SK-N-DZ (cell line): ENCODE data around the gene SKIC8.
A peak's percentile ranks its signal among the peaks of the same experiment; 100 is the strongest.

Experiments
- DNase-seq: peaks from one replicate; pipeline ENCODE4 v3.0.0-alpha.2; 2015; ENCODE audit warnings: low spot score

SKIC8 gene

DNA sequence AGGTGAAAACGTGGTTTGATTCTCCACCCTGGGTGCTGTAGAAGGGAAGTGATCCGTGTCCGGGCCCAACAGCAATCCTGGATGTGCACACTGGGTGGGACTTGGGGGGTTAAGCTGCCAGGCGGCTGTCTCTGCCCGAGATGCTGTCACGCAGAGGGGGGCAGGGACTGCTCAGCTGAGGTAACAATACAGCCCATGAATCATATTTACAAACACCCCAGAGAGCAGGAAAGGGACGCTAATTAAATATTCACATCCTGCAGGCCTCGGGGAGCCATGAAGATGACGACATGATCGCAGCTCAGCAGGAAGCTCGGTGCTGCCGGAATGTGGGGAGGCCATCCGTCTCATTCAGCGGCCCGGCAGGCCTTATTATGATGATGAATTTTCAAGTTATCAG lies 22.8 kb upstream of the SKIC8 start:
- DNase-seq = peak; percentile 56

DNA sequence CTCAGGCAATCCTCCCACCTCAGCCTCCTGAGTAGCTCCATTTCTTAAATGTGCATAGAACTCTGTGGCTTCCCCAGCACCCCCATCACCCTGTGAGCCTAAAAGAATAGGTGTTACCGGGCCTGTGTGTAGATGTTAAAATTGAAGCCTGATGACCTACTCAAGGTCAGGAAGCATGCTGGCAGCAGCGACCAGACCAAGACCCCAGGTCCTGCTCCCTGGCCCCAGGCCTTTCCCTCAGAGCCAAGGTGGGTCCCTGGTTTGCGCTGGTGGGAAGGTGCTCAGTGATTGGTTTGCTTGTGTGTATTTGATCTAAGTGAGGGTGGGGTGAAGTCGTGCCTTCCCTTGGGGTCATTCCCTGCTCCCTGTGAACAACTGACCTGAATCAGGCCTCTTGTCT lies 22.4 kb upstream of the SKIC8 start:
- no peak for DNase-seq

DNA sequence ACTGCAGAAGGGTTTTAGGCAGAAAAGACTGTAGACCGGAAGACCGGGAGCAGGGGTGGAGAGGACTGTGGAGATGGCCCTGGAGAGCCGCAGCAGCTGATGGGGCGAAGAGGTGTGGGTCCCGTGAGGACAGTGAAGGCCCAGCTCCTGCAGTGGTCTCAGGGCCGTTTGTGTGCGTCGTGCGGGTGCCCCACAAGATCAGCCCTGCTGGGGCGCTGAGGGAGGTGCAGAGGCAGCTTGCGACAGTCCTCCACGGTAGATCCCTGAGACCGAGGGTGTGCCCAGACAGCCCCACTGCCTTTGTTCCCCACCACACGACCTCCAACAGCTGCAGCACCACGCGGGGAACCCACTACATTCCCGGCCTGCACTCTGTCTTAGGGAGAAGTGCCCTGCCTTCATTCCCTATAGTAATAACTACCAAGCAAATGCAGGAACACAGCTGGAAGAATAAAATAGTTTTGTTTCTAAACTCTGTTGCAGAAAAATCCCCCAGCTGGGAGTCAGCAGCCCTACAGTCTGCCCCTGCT lies 21.7 kb upstream of the SKIC8 start:
- DNase-seq = no peak

DNA sequence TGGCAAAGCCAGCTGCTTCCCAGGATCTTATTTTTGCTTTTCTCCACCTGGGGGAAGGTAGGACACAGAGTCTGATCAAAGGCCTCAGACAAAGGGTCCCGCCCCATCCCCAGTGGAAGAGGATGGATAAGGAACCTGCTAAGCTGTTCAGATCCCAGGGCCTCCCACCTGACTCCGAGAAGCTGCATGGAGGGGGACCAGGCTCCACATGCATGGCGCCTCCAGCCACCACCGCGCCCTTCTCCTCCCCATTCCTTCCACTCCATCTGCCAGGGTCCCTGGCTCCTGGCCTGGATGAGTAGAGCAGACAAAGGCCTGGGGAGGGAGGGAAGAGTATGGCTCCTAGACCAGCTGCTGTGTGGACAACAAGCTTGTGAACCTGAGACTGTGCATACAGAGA lies 20.8 kb upstream of the SKIC8 start:
- no peak for DNase-seq

DNA sequence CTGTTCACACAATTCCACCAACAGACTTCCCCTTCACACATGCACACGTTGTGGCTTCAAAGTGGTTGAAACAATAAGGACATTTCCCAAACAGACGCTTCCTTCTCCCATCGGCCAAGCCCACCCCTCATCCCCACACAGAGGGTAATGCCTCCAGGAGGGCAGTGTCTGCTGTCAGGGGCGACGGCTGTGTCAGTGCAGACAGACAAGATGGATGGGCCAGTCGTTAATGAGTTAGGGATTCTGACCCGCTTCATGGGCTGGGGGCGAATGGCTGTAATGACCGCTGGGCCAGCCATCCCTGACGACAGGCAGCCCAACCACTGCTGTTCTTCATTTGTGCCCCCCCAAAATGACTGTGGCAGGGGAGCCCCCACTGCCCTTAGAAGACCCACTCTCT lies 20.2 kb upstream of the SKIC8 start:
- no peak for DNase-seq

DNA sequence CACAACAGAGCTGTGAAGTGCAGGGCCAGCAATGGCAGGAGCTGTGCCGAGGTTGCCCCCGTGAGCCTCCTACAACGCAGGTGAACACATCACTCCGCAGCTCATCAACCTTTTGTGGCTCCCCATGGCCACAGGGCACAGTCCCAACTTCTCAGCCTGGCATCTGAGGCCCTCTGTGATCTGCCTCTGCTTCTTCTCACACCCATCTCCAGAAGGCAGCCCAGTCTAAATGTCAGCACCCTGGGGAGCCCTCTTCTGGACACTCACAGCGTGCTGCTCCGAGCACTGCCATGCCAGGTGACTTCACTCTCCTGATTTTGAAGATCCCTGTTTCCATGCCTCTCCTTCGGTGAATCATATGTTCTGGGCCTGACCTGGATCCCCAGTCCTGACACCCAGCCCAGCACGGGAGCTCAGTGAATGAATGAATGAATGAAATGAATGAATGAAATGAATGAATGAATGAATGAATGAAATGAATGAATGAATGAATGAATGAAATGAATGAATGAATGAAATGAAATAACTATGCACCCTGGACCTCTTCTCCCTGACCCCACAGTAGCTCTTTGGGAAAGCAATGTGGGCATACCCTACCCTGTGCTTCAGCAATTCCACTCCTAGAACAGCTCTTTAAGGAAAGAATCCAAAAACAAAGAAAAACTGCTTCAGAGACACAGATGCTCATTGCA lies 17.9 kb upstream of the SKIC8 start:
- peak; percentile 60 for DNase-seq

DNA sequence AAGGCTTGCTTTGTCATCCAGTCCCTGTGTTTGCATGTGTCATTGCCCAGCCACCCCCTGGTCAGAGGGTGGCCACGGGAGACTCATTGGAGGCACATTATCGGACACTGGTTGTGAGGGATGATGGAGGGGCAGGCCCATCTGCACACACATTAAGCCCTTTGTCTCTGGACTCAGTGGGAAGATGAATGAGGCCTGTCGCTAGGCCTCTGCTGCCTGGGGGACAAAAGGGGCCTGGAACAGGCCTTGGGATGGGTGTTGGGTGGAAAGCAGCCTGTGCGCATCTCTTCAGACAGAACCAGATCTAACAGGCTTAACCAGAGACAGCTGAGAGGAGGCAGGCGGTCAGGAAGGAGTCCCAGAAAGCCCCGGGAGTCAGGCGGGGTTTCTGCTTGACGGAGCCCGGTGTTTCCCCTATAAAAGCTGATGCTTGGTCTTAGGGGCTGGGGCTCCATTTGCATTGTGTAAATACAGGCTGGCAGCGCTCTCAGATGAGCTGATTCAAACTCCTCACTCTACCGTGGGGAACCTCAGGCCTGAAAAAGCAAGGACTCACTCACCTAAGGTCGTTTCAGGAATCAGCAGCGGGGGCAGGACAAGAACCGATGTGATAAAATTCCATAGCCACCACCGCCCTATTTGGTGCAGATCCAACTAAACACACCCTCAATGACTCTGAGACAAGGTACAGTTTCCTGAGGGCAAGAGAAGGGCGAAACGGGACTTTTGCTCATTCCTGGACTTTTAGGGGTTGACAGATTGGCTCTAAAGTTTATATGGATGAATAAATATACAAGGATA lies 17.1 kb upstream of the SKIC8 start:
- peak; percentile 72 for DNase-seq

DNA sequence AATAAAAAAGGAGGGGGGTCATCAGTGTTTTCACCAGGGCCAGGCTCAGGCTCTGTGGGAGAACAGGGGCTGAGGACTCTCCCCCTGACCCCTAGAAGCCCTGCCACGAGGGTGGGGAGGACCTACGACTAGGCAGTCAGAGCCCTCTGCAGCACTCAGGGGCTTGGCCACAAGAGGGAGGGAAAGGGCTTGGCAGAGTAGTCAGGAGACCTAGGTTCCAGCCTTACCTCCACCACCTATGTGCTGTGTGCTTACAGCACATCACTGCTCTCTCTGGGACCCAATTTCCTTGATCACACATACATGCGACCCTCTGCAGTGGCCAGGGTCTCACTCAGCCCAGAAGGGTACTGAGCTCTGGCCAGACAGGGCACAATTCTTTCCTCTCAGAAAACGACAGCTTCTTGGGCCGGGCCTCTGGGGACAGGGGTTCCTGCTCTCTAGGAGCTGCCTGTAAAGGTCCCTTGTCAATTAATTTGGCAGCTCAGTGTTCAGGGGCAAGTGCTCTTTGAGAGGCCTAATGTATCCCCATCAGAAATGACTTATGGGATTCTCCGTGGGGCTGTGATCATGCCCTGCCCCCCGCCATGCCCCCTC lies 16.4 kb upstream of the SKIC8 start:
- DNase-seq = peak; percentile 78

DNA sequence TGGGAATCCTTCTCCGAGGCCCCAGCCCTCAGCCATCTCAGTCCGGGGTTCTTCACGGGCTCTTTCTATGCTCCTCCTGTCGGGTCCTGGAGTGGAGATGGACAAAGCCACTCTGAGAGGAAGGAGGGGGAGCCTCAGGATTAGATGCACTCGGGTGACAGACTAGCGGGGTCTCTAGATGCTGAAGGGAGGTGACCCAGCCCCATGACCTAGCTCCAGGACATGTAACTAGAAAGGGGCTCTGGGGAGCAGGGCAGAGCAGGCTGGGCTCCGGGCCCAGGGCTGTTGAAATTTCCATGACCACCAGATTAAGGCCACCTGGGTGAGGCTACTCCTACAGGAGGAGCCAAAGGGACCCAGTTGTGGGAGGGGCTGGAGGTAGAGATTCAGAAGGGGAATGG lies 14.8 kb upstream of the SKIC8 start:
- no peak for DNase-seq

DNA sequence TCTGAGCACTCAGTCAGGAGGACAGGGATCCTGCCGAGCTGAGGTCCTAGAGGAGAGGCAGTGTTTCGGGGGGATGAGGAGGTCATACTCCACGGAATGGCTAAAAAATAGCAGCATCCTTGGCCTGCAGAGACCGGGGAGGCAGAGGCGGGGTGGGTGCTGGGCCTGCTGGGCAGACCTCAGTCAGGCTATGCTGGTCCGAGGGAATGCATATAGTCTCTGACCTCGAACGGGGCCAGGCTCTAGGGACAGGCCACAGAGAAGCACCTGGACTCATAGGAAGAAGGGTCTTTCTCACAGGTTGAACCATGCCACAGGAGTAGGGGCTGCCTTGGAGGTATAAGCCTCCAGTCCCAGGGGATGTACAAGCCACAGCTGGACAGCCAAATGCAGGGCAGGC lies 14.0 kb upstream of the SKIC8 start:
- DNase-seq = no peak

DNA sequence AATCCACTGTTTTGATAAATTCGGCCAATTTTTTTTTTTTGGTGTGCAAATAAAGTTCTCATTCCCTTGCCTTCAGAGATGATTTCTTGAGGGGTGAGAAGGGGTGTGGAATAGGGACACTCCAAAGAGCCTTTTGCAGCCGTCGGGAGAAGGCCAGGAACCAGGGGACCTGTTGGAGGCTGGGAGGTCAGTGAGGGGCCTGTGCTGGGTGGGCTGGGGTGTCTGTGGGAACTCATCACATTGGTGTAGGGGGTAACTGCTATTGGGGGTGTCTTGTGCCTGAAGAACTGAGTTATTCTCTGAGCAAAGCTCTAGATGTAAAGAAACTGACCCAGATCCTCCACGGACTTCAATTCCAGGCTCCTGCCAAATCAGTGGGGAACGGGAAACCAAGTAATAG lies 13.5 kb upstream of the SKIC8 start:
- no peak for DNase-seq

DNA sequence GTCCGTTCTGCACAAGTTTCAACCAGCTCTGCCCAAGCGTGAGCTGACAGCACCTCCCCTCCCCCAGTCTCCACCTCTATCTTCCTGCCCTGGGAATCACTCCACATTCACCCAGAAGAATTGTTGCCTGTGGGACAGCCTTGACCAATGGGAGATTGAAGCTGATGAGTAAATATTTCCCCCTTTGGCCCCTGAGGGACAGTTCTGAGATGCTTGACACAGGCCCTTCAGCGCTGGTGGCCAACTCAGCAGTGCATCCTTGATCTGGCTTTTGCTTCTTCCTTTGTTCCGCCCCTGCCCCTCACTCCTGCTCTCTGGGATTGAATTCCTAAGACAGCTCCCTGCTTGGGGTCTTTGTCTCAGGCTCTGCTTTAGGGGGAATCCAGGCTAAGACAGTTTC lies 13.1 kb upstream of the SKIC8 start:
- no peak for DNase-seq

DNA sequence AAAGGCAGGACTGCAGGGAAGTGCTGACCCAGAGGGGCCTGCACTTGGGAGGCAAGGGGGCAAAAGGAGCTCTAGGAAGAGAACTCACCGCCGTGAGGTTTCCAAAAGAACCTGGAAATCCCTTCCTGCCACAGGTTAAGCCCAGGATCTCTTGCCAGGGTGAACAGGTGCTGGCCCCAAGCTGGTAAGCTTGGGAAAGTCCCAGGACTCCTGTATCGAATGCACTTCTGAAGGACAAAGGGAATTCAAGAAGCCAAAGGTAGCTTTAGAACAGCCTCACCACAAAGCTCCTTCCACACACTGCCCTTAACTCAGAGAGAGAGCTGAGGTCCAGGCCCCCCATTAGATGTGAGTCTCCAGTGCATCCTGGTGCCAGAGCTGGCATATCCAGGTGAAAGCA lies 11.9 kb upstream of the SKIC8 start:
- DNase-seq = no peak

DNA sequence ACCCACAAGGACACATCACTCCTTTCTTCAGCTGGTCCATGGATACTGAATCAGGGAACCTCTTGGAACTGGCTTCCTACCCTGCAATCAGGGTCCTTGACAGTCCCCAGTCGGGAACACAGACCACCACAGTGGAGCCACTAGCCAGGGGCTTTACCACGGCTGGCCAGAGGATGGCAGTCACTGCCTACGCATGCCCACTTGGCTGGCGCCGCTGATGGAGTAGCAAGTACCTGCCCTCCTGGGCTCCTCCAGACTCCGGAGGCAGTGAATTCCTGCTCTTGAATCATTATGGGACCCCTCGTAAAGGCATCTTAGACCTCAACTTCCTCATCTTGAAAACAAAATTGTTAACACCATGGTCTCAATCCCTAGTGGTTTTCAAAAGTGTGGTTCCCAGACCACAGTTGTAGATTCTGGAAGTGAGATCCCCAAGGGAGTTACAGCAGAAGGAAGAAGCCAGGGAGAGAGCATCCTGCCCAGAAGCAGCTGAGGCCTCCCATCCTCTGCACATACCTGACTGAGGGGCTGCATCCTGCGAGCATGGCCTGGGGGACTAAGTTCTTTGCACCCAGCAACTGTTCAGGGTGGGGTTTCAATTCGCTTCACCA lies 9.1 kb upstream of the SKIC8 start:
- DNase-seq = peak; percentile 80

DNA sequence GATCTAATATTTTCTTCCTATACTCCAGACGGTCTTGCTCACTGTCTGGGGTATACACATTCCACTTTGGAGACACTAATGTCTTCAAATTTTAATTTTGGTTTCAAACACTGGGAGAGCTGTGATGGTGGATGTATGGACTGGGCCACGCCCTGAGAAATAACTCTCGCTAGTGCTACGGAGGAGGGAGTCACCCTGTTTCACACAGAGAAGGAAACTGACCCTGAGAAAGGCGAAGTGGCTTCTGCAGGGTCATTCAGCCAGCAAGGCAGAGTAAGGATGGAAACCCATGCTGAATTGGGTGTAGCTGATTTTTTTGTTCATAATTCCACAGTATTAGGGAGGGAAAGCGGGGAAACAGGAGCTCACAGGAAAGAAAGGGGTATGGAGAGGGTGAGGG lies 8.6 kb upstream of the SKIC8 start:
- no peak for DNase-seq

DNA sequence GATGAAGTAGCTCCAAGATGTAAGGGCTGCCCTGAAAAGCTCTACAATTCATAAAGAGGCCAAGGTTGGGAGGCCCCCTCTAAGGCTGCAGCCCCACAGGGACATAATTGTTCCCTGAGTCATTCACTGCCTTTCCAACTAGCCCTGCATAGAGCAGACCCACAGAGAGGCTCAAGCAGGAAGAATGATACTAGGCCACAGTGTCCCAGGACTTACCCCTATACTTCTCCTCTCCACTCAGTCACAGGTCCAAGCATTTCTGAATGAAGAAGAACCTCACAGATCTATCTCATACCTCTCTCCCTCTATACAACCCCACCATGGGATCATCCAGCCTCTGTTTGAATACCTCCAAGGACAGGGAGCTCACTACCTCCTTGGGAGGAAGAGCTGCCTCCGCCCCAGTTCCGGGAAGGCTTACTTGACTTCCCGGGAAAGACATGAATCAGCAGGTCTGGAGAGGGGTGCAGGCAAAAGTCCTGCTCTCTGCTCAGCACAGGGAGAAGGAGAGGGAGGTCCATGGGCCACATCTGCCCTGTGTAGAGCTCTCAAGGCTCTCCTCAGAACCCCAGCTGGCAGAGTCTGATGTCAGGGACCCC lies 6.9 kb upstream of the SKIC8 start:
- no peak for DNase-seq

DNA sequence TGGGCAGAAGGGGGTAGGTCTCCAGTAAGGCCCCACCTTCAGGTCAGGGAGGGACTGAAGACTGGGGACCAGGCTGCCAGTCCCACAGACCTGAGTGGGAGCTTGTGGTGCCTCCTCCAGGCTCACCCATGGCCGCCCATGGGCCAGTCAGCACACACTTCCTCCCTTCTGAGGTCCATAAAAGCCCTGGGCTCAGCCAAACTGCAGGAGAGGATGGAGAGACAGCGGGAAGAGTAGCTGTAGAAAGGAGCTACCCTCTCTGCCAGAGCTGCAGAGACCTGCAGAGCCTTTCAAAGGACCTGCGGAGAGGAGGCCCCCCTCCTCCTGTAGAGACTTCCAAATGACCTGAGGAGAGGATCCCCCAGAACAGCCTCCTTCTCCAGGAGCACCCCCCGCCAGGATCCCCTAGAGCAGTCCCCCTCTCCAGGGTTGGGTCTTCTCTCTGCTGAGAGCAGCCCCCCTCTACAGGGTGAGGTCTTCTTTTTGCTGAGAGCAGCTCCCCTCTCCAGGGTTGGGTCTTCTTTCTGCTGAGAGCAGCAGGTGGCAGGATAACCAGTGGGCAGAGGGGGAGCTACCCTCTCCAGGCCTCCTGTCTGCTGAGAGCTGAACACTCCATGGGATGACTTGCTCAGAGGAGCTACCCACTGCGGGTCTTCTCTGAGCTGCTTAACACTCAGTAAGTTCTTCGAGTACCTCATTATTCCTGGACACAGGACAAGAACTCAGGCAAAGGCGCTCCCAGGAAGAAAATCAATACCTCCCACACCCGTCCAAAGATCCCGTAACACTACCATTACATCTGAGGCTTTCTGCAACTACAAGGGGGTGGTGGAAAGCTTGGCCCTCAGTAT lies 5.0 kb upstream of the SKIC8 start:
- DNase-seq = no peak

DNA sequence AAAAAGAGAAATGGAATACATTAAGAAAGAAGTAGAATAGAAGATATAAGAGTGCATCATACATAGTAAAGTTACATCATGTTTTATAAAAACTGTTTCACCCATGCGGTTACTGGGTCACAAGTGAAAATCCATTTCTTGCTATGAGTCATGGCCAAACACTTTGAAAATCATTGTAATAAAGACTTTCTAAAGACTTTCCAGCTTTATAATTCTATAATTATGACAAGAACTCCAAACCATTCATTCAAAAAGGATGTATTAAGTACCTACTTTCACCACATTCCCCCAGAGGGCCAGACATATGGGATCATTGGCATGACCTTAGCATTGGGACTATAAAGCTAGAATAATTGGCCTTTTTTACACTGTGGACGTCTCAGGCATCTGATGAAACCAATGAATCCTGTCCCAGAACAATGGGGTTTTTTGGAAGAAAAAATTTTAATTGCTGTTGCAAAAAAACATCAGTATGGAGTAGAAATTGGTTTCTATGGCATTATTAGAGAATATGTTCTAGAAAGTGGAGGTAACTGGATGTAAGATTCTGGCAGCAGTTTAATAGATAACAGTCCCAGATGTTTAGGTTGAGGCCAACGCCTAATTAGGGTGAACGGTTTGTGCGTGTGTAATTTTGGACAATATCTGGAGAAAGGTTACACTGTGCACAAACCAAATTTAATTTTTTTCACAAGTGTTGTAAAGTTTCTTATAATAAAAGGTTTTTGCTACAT lies 3.3 kb upstream of the SKIC8 start:
- no peak for DNase-seq

DNA sequence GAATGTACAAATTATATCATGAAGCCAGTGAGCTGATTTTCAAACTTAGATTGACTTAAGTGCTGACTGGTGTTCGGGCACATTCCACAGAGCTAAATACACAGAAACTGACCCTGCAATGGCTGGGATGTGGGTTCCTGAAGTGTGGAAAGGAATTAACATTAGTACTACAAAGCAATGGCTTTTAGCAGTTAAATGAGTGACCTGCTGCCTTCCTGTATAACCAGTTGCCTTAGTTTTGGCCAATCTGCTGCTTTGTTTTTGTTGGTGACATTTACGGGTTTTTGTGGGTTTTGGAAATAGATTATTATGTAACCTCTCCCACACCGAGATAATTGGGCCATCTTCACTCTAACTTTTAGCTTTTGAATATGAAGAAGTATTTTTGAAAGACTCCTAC lies 2.4 kb upstream of the SKIC8 start:
- no peak for DNase-seq

DNA sequence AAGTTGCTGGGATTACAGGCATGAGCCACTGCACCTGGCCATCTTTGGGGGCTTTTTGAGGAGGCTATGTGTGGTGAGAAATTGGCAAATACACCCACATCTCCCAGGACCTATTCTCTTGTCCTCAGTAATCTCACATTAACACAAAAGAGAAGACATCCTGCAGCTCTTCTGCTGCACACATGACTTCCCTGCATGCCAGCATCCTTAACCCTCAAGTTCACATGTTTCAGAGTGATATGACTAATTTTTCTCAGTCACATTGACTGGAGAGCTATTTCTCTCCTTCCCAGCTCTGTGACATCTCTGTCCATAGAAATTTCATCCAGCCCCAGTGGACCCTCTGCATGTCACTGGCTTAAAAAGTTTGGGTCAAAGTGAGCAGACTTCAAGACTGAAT lies 1.9 kb upstream of the SKIC8 start:
- DNase-seq = no peak
